Stimulated activated naive CD4-positive, alpha-beta T cell treated with Interleukin-2 at 50 U/mL for 16 hours (primary cell): ENCODE measurements around the gene NHSL2.
"Not testable (repeated sequence)": the region's sequence is repeated elsewhere in the genome, so short reads cannot be mapped to it uniquely, and the experiment has no call there.

Experiments used
- DNase-seq: peaks from one replicate; lab custom pipeline; 2025; lab: John Stamatoyannopoulos, UW

The NHSL2 gene

GRCh38 chrX:71923516-71923915 lies 12.9 kb downstream of the NHSL2 start:
- no peak for DNase-seq

- no peak for DNase-seq
Measured at GRCh38 chrX:71927040-71927439, 16.4 kb downstream of the NHSL2 start.

- DNase-seq: no peak
Measured at GRCh38 chrX:71928856-71929255, 18.2 kb downstream of the NHSL2 start.

GRCh38 chrX:71930298-71930697 lies 19.7 kb downstream of the NHSL2 start:
- no peak for DNase-seq

GRCh38 chrX:71935476-71935875 lies 24.8 kb downstream of the NHSL2 start:
- DNase-seq: no peak

GRCh38 chrX:71936632-71937031 lies 26.0 kb downstream of the NHSL2 start:
- DNase-seq: no peak

- no peak for DNase-seq
Measured at GRCh38 chrX:71938371-71938770, 27.7 kb downstream of the NHSL2 start.

- no peak for DNase-seq
Measured at GRCh38 chrX:71941145-71941544, 30.5 kb downstream of the NHSL2 start.

- no peak for DNase-seq
Measured at GRCh38 chrX:71941776-71942175, 31.1 kb downstream of the NHSL2 start.

GRCh38 chrX:71944369-71944768 lies 33.7 kb downstream of the NHSL2 start:
- DNase-seq: no peak

- no peak for DNase-seq
Measured at GRCh38 chrX:71945237-71945805, 34.7 kb downstream of the NHSL2 start.

GRCh38 chrX:71949363-71949762 lies 38.7 kb downstream of the NHSL2 start:
- DNase-seq: no peak

GRCh38 chrX:71949844-71950445 lies 39.3 kb downstream of the NHSL2 start:
- no peak for DNase-seq

GRCh38 chrX:71953391-71953790 lies 42.7 kb downstream of the NHSL2 start:
- DNase-seq: no peak

- DNase-seq: no peak
Measured at GRCh38 chrX:71953946-71954345, 43.3 kb downstream of the NHSL2 start.

GRCh38 chrX:71954458-71954857 lies 43.8 kb downstream of the NHSL2 start:
- no peak for DNase-seq

- DNase-seq: no peak
Measured at GRCh38 chrX:71955530-71956120, 45.0 kb downstream of the NHSL2 start.

GRCh38 chrX:71958281-71958675 lies 47.6 kb downstream of the NHSL2 start:
- DNase-seq: no peak

- not testable (repeated sequence) for DNase-seq
Measured at GRCh38 chrX:71964184-71964583, 53.5 kb downstream of the NHSL2 start.

GRCh38 chrX:71974916-71975315 lies 64.3 kb downstream of the NHSL2 start:
- no peak for DNase-seq

GRCh38 chrX:71976753-71977152 lies 66.1 kb downstream of the NHSL2 start:
- DNase-seq: no peak

- no peak for DNase-seq
Measured at GRCh38 chrX:71978164-71978563, 67.5 kb downstream of the NHSL2 start.

GRCh38 chrX:71989768-71990426 lies 79.3 kb downstream of the NHSL2 start:
- DNase-seq: no peak
